ENCODE measurements around the gene AHDC1.
A peak's percentile ranks its signal among the peaks of the same experiment; 100 is the strongest.
"Not testable (repeated sequence)": the region's sequence is repeated elsewhere in the genome, so short reads cannot be mapped to it uniquely, and the experiment has no call there.

AHDC1 gene

DNA sequence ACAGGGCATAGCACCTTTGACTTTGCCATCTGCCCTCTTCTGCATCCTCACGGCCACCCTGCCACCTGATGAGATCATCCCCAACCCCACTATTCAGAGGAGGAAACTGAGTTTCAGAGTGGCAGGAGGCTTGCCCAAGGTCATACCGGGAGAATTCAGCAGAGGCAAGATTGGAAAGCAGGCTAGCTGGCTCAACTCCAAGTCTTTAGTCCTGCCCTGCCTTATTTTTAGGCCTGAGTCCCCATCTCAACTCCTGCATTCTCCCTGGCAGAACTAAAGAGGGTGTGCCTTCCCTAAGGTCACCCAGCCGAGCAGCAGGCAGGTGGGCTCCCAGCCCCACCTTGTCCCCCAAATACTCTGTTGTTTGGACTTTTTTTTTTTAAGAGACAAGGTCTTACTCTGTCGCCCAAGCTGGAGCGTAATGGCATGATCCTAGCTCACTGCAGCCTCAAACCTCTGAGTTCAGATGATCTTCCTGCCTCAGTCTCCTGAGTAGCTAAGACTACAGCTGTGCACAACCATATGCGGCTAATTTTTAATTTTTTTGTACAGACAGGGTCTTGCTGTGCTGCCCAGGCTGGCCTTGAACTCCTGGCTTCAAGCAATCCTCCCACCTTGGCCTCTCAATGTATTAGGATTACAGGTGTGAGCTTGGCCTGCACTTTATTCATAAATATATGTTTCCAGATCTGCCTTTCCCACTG lies 44.8 kb upstream of the AHDC1 start:
- no peak overlapping the region for H3K27ac ChIP-seq
- DNase-seq (ENCODE audit: low spot score): no peak
- TF ChIP-seq, protein P1, sequence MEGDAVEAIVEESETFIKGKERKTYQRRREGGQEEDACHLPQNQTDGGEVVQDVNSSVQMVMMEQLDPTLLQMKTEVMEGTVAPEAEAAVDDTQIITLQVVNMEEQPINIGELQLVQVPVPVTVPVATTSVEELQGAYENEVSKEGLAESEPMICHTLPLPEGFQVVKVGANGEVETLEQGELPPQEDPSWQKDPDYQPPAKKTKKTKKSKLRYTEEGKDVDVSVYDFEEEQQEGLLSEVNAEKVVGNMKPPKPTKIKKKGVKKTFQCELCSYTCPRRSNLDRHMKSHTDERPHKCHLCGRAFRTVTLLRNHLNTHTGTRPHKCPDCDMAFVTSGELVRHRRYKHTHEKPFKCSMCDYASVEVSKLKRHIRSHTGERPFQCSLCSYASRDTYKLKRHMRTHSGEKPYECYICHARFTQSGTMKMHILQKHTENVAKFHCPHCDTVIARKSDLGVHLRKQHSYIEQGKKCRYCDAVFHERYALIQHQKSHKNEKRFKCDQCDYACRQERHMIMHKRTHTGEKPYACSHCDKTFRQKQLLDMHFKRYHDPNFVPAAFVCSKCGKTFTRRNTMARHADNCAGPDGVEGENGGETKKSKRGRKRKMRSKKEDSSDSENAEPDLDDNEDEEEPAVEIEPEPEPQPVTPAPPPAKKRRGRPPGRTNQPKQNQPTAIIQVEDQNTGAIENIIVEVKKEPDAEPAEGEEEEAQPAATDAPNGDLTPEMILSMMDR (IDR thresholded peaks at IDR 0.05): no peak
- no peak overlapping the region for H3K4me3 ChIP-seq

DNA sequence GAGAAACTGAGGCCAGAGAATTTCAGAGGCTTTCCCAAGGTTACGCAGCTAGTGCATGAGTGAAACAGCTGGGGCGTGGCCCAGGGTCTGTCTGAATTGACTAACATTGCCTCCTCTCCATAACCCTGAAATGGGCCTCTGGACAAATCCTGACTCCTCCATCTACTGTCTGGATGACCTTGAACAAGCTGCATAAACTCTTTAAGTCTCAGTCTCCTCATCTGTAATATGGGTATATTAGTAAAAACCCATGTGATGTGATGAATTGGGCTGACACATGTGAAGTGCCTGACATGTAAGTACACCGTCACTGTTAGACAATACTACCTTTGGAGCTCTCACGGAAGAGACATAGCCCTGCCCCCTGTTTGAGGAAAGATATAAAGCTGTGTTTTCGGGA lies 43.4 kb upstream of the AHDC1 start:
- no peak for DNase-seq (ENCODE audit: low spot score)
- Histone ChIP-seq H3K4me3 (no peak overlapping the region), H3K27ac (no peak overlapping the region)
- TF ChIP-seq, protein P1 (IDR thresholded peaks at IDR 0.05): no peak

DNA sequence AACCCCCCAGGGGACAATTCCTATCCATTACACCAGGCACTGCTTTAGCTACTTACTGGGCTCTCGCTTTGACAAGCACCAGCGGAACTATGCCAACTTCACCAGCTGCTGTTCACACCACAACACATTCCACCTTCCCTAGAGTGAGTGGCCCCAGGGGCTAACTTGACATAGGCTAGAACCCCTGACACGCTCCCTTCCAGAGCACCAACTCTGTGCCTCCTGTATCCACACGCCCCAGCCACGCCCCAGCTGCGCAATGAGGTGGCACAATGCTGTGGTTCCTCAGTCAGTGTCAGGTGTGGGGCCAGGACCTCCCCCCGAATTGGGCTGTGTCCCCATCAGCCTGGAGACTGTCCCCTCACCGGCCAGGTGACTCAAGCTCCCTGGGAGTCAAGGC lies 42.7 kb upstream of the AHDC1 start:
- no peak overlapping the region for H3K27ac ChIP-seq
- no peak for DNase-seq (ENCODE audit: low spot score)
- H3K4me3 ChIP-seq: no peak overlapping the region
- TF ChIP-seq, protein P1 (IDR thresholded peaks at IDR 0.05): no peak

DNA sequence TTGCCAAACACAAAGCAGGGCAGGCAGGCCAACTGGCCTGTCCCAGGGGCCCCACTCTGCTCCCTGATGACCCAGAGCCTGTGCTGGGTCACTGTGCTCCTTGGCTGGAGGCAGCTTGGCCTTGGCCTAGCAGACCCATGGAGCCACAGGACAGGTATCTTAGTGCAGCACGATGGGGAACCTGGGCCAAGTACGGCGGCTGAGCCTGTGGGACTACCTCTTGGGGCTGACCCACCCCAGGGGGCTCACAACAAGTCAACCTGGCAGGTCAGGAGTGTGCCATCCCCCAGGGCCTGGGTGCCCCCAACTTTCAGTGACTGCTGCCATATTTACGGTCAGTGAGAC lies 41.1 kb upstream of the AHDC1 start:
- Histone ChIP-seq H3K4me3 (no peak overlapping the region), H3K27ac (no peak overlapping the region)
- TF ChIP-seq, protein P1 (IDR thresholded peaks at IDR 0.05): no peak
- DNase-seq (ENCODE audit: low spot score): no peak

DNA sequence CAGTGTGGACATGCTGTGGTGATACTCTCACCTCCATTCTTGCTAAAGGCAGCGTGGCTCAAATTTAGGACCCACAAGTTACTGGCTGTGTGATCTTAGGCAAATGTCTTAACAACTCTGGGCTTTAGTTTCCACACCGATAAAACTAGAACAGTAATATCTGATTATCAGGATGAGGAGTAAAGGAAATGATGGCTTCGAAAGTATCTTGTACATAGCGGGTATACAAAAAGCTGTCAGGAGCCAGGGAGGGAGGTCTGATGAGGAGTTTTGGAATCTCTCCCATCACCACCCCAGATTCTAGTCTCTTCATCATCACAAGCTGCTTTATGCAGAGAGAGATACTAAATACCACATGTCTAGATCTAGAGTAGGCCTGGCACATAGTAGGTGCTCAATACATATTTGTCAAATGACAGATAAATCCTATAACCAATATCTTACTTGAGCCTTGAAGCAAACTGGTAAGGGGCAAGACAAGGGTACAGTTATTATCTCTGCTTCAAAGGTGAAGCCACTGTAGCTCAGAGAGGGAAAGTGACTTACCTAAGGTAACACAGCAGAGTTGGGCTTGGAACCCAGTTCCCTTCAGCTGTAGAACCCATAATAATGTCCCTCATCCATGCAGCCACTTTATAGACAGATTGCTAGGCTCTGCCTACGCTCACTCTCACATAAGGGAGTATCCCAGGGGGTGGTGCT lies 40.6 kb upstream of the AHDC1 start:
- TF ChIP-seq, protein P1 (IDR thresholded peaks at IDR 0.05): no peak
- H3K27ac ChIP-seq: no peak overlapping the region
- H3K4me3 ChIP-seq: no peak overlapping the region
- no peak for DNase-seq (ENCODE audit: low spot score)

DNA sequence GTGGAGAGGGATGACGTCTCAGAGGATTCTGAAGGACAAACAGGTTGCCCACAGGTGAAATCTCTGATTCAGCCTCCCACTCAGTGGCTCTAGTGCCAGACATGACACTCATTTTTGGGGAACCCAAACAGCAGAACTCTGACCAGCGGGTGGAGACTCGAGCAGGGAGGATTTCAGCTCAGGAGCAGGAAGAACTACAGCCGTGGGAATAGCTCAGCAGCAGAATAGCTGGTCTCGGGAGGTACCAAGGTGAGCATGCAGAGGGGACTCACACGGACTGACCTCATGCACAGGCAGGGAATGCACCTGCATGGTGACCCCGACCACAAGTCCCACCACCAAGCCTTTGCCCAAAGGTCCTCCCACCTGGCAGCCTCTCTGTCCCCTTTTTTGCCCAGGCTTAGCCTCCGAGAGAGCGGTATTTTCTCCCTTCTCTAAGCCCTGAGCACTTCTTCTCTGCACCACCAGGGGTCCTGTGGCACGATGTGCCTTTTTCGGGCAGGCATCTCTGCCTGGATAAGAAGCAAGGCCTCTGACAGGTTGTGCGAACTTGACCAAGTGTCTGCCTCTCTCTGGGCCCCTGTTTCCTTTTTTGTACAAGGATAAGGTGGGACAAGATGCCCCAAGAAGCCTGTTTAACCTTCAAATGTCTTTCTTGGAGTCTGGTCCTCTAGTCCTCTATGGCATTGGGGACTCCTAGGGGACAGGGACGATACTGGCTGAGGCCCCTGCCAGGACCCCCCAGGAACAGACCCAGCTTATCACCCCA lies 39.8 kb upstream of the AHDC1 start:
- TF ChIP-seq, protein P1 (IDR thresholded peaks at IDR 0.05): peak; percentile 82
- no peak for DNase-seq (ENCODE audit: low spot score)
- Histone ChIP-seq H3K4me3 (no peak overlapping the region), H3K27ac (no peak overlapping the region)

DNA sequence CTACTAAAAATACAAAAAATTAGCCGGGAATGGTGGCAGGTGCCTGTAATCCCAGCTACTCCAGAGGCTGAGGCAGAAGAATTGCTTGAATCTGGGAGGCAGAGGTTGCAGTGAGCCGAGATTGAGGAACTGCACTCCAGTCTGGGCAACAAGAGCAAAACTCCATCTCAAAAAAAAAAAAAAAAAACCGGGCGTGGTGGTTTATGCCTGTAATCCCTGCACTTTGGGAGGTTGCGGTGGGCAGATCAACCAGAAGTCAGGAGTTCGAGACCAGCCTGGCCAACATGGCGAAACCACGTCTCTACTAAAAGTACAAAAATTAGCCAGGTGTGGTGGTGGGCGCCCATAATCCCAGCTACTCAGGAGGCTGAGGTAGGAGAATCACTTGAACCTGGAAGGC lies 36.6 kb upstream of the AHDC1 start:
- H3K27ac ChIP-seq; DNase-seq (ENCODE audit: low spot score); H3K4me3 ChIP-seq: not testable (repeated sequence)
